HEK293 (cell line): Measurements from ENCODE around the gene EIF4H.
"Not testable (repeated sequence)": the region's sequence is repeated elsewhere in the genome, so short reads cannot be mapped to it uniquely, and the experiment has no call there.

Source experiments
- OVOL3 ChIP-seq: fragments of 450-650 bp; formaldehyde crosslinking; IDR thresholded peaks from 2 replicates; pipeline ENCODE4 v1.5.1; 2016; ENCODE audit warnings: missing biosample characterization, missing genetic modification characterization
- REST ChIP-seq: fragments of 450-650 bp; formaldehyde crosslinking; IDR thresholded peaks from 2 replicates; pipeline ENCODE4 v1.5.1; 2016; ENCODE audit warnings: missing biosample characterization, missing genetic modification characterization
- ZBTB44 ChIP-seq: fragments of 450-650 bp; IDR thresholded peaks from 2 replicates; pipeline ENCODE4 v1.5.1; 2018; ENCODE audit warnings: missing biosample characterization, mild to moderate bottlenecking, missing genetic modification characterization
- ZNF24 ChIP-seq: fragments of 450-650 bp; formaldehyde crosslinking; IDR thresholded peaks from 2 replicates; pipeline ENCODE4 v1.5.1; 2016; ENCODE audit warnings: missing biosample characterization, missing genetic modification characterization
- ZNF639 ChIP-seq: fragments of 450-650 bp; formaldehyde crosslinking; IDR thresholded peaks from 2 replicates; pipeline ENCODE4 v1.5.1; 2016; ENCODE audit warnings: missing biosample characterization, missing genetic modification characterization

- not testable (repeated sequence) for TF ChIP-seq OVOL3 (tag by site-specific recombination); ZNF639 (tag by site-specific recombination); ZBTB44 (tag by site-specific recombination); REST (tag by site-specific recombination); ZNF24
Observed at GRCh38 chr7:74195139-74195860, 21.1 kb downstream of the EIF4H start.
